ENCODE measurements around the gene AGMO.

DNA sequence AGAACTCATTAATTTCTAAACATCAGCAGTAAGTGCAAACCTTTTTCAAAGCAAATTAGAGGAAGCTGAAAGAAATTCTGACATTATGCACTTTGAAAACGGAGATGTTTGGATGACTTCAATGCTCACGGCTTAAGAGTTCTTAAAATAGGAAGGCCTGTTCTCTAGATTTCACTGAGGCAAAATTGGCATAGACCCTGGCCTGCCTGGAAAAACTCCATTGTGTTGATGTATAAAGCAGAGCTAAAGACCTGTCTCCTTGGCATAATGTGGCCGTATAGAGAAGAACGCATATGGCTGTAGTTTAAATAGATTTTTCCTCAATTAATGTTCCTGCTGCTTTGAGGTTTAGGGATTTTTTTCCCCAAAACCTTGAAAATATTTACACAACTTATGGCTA lies 24.5 kb upstream of the AGMO start:
- TF ChIP-seq, protein P1, sequence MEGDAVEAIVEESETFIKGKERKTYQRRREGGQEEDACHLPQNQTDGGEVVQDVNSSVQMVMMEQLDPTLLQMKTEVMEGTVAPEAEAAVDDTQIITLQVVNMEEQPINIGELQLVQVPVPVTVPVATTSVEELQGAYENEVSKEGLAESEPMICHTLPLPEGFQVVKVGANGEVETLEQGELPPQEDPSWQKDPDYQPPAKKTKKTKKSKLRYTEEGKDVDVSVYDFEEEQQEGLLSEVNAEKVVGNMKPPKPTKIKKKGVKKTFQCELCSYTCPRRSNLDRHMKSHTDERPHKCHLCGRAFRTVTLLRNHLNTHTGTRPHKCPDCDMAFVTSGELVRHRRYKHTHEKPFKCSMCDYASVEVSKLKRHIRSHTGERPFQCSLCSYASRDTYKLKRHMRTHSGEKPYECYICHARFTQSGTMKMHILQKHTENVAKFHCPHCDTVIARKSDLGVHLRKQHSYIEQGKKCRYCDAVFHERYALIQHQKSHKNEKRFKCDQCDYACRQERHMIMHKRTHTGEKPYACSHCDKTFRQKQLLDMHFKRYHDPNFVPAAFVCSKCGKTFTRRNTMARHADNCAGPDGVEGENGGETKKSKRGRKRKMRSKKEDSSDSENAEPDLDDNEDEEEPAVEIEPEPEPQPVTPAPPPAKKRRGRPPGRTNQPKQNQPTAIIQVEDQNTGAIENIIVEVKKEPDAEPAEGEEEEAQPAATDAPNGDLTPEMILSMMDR (IDR thresholded peaks at IDR 0.05; ENCODE audit: insufficient read depth, low read length, poor library complexity, severe bottlenecking) = no peak
- no peak for TF ChIP-seq EZH2phosphoT487 (conservative IDR thresholded peaks at IDR 0.05; ENCODE audit: low read length)

Data from SU-DHL-6 (cell line).